Kidney glomerular epithelial cell (primary cell): ENCODE measurements around the gene VAV3.
A peak's percentile ranks its signal among the peaks of the same experiment; 100 is the strongest.
"Not testable (repeated sequence)": the region's sequence is repeated elsewhere in the genome, so short reads cannot be mapped to it uniquely, and the experiment has no call there.

ENCODE experiments used
- DNase-seq: peaks from one replicate; lab custom pipeline; 2025; lab: John Stamatoyannopoulos, UW

The VAV3 gene, protein sequence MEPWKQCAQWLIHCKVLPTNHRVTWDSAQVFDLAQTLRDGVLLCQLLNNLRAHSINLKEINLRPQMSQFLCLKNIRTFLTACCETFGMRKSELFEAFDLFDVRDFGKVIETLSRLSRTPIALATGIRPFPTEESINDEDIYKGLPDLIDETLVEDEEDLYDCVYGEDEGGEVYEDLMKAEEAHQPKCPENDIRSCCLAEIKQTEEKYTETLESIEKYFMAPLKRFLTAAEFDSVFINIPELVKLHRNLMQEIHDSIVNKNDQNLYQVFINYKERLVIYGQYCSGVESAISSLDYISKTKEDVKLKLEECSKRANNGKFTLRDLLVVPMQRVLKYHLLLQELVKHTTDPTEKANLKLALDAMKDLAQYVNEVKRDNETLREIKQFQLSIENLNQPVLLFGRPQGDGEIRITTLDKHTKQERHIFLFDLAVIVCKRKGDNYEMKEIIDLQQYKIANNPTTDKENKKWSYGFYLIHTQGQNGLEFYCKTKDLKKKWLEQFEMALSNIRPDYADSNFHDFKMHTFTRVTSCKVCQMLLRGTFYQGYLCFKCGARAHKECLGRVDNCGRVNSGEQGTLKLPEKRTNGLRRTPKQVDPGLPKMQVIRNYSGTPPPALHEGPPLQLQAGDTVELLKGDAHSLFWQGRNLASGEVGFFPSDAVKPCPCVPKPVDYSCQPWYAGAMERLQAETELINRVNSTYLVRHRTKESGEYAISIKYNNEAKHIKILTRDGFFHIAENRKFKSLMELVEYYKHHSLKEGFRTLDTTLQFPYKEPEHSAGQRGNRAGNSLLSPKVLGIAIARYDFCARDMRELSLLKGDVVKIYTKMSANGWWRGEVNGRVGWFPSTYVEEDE

DNA sequence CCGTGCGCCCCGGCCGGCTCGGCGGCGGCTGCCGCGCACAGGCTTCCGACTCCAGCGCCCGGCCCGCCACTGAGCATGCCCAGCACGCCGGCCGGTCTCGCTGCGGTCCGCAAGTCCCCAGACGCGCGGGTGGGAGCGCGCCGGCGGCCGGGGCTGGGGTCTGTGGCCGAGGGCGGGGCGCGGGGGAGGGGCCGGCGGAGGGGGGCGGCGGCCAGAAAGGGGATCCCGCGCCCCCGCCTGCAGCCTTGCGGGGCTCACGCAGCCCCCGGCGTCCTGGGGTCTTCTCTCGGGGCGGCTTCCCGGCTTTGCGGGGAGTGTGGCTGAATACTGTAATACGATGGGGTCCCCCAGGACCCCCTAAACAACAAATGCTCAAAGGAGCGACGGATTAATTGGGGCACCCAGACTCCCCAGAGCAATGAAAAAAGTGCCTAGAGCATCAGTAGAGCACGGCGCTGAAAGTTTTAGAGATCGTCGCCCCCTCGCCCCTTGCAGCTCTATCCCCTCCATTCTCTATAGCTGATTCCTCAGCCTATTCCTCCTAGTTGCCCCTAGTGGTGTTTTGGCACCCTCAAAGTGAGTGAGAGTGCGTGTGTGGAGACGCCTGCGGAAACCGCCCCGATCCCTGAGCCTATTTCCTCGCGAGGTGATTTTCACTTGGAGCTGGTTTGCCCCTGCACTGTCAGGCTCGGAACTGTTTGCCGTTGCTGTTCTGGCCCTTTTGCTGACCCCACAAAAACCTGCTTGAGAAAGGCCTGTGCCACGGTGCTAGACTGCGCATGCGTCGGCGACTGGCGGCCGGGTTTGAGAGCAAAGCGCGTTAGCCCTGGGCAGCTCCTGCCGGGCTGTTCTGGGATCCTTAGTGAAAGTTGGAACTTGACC, at the start of gene VAV3:
TSS of gene VAV3 (minus strand) at position 71 of the 882 bp plus-strand sequence. CDS start 311 bp downstream, outside the sequence.
- peak; percentile 33 for DNase-seq

DNA sequence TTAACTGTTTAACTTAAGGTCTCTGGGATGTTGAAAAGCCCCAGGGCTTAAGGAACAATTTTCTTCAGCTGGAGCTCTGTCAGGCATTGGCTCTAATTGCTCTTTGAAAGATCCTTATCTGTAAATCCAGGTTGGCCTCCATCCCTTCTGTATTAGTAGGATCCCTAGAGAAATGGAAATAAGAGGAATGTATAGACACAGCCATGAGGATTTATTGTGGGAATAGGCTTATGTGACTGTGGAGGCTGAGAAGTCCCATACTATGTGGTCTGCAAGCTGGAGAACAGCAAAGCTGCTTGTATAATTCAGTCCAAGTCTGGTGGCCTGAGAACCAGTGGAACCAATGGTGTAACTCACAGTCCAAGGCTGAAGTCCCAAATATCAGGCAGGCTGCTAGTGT, 47.6 kb upstream of the VAV3 start:
- no peak for DNase-seq

DNA sequence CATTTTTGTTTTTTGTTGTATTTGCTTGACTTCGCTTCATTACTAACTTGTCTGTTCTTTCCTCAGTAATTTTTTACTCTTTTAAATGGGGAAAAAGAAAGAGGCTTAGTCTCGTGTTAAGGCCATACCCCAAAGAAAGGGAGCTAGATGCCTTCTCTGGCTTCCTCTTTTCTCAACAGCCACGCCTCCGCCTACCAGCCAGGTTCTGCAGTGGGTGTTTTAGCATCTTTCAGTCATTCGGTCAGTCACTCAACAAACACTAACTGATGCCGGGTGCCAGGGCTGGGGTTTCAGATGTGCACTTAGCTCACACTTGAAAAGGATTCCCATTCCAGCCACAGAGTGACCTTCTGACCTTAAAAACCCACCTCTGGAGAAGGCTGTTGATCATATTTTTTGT, 46.3 kb upstream of the VAV3 start:
- no peak for DNase-seq

DNA sequence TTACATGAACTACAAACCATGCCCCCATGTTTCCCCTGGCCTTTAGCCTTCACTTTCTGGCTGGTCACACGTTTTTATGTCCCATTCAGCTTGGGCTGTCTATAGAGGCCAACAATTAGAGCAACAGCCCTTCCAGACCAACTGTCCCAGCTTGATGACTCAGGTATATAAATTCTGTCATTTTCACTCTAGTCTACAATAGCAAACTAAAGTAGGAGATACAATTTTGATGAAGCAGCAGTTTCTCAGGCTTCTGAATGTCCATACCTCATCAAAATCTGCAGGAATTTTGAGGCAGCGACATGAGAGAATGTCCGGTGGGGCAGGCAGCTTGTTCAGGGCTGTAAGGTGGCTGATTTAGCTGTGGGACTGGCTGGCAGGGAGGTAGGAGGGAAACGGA, 45.6 kb upstream of the VAV3 start:
- DNase-seq, result no peak

DNA sequence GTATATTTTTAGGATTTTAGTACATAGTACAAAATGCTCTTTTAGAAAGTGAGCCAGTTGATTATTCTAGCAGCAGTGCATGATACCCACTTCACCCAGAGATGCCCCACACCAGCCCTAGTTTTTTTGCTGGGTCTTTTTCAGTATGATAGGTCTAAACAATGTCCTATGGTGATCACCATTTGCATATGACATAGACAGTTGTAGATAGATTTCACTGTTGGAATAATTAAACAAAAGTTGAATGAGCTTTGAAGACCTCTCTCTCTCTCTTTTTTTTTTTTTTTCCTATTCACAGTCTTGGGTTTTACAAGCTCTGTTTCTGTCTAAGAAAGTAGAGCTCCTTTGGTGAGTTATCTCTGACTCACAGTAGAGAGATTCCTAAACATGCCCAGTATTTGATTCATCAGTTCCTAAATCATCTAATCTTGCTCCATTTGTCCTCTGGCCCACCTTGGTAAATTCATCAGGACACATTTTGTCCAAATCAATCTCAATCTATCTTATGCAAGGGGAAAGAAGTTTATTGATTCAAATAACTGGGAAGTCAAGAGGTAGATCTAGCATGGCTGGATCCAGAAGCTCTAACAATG, 44.7 kb upstream of the VAV3 start:
- peak; percentile 48 for DNase-seq

DNA sequence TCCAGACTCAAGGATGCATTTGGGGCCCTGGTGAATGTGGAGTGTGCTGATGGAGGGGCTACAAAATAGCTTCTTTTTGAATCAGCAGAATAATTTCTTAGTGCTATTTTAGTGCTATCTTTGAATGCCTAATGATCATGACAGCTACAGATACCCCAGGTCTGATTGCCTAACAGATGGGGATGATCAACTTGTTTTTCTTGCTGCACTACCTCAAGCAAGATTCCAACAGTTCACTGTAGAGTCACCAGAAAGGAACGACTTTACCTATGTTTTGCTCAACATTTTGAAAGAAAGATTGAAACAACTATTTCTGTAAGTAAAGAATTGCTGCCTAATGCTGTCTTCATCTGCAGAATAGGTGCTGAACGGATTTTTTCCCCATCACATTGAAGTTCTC, 42.6 kb upstream of the VAV3 start:
- no peak for DNase-seq

DNA sequence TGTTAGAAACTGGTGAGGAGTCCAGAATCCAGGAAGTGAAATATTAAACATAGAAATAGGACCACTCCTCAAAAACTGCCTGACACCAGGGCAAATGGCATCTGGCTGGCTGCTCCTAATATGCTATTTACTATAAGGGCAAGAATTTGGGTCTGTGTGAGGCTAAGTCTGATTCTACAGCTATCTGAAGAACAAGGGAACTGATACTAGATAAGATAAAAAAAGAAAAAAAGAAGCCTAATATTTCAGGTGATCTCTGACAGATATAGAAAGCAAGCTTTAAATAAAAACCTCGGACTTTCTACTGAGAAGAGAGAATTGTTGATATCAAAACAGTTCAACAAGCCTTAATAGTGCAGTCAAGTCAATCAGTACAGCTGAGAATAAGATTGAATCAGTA, 42.1 kb upstream of the VAV3 start:
- no peak for DNase-seq

DNA sequence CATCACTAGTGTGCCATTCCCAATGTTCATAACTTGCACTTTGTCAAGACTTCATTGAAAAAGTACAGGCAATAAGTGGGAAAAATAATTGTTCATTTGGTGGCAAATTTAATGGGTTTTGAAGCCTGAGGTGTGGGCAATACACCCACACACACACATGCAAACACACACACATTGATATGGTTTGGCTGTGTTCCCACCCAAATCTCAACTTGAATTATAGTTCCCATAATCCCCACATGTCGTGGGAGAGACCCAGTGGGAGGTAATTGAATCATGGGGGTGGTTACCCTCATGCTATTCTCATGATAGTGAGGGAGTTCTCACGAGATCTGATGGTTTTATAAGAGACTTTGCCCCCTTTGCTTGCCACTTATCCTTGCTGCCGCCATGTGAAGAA, 39.9 kb upstream of the VAV3 start:
- DNase-seq, result not testable (repeated sequence)

DNA sequence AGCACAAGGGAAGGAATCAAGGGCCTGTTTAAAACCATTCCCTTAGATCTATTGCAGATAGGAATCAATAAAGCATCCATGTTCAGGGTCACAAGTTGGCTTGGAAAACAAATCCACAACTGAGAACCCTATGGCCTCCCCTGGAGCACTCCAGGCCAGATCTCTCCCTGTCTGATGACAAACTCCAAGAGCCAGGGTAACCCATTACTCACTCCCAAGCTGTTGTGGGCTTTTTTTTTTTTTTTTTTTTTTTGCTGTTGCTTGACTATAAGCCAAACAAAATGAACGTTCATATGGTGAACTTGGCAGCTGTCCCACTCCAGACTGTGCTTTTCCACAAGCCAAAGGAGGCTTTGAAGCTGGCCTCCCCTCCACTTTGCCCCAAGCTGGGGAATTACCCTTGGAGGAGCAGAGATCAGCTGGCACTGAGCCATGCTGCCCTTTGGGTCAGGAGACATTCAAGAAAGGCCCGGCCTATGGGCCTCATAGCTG, 35.7 kb upstream of the VAV3 start:
- peak; percentile 84 for DNase-seq

DNA sequence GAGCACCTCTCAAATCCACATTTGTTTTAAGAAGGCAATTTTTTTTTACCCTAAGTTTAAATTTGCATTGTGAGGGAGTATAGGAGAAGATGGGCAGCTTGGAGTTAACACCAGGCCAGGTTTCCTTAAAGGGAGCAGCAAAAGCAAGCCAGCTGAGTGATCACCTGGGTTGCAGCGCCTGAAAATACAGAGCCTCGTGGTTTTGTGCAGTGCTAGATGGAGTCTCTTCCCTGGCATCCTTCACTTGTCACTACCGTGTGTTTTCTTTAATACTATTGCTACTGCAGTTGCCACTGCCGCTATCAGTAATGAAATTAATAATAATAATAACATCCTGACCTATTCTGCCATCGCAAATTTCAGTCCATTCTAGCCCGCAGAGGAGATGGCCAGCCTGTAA, 35.2 kb upstream of the VAV3 start:
- no peak for DNase-seq

DNA sequence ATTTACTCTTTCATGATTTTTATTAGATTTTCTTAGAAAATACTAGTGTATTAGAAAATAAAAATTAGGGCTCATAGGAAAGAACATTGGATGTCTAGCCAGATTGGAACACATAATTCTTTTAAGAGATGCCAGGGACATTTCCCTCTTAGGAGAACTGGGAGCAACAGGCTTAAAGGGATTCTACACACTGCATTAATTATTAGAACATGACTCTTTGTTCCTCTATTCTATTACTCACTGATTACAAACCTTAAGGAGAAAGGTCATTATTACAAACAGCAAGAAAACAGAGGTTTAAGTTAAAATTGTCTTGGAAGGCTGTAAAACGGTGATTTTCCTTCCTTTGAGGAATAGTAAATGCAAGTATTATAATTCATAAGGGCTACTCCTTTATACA, 32.9 kb upstream of the VAV3 start:
- DNase-seq, result no peak

DNA sequence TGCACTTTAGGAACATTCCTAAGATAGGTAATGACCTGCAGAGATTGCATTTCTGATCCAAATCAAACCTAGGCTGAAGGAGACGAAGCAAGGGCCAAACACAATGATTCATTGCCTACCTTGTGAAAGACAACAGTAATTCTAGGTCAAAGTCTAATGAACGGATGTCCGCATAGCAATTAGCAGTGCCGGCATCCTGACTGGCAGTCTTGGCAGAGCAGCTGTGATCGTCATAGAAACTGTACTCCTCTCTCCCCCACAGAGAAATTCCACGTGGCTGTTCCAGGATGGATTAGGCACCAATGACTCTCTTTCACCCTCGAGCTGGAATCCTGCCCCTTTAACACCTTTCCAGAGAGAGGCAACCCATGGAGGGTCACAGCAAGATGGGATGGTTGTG, 28.9 kb upstream of the VAV3 start:
- DNase-seq, result peak; percentile 37

DNA sequence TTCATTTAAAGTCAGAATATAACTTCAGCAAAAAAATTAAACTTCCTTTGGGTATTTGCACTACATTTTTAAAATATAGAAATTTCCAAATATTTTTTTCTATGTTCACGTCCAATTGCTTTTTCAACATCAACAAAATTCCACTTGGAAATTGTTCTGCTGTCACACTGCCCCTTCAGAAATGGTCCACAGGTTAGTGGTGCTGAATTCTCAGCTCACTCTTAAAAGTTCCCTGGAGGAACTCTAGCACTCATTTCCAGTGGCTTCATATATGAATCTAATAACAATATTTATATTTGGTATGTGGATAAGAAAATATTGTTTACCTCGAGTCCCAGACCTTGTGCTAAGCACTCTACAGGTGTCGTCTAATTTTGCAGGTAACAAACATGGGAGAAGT, 27.4 kb upstream of the VAV3 start:
- DNase-seq, result no peak

DNA sequence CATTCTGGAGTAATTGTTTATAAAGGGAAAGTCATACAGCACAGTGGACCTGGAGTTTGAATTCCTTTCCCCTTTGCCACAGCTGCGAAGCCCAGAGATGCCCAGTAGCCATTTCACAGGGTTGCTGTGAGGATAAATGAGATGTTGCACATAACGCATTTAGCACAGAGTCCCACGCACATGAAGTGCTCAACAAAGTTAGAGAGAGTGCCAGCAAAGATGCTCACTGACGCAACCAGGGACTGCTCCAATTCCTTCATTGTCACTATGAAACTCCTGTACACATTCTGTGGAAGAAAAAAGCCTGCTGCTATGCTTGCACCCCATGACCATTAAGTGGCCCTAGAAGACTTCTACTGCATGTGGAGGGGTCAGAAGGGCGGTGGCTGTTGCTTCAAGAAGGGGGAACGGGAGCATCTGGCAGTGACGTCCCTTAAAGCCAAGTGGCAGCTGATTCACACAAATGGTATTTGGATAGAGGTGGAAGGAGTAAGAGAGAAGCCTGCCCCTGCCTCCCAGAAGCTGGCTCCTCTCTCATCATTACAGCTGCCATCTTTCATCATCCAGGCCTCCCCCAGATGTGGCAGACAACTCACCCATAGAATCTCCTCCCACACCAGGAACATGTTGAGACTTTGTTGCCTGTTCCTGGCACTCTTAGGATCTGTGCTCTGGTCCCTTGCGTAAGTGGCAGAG, 26.5 kb upstream of the VAV3 start:
- peak; percentile 24 for DNase-seq

DNA sequence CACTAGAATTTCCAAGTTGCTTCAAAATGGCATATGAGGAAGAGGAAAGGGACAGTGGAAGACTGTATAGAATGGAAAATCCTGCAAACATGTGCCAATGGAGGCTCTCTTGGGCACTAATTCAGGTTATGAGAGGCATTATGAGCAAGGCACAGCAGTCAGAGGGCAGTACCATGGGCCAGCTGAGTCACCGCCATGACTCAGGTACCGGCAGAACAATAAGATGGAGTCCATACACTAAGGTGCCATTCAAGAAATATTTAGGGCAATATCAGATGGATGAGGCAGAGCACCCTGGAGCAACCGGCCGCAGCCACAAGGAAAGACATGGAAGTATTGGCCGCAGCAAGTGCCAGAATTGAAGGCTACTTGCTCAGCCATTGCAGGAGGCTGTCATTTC, 25.6 kb upstream of the VAV3 start:
- DNase-seq, result no peak

DNA sequence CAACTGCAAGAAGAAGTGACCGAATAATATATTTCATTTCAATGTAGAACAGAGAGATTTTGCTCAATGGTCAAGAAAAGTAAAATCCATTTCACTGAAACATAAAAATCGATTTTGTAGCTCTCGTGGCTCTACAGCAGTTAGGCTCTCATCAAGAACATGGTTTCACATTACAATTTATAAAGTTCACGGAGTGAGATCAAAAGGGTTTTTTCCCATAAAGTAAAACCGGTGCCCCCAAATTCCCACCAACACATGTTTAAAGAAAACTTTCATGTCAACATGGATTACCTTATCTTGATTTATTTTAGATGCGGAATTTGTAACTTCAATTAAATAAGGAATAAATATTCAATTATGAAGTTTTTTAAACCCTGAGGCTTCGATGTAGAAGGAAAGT, 16.3 kb upstream of the VAV3 start:
- no peak for DNase-seq

DNA sequence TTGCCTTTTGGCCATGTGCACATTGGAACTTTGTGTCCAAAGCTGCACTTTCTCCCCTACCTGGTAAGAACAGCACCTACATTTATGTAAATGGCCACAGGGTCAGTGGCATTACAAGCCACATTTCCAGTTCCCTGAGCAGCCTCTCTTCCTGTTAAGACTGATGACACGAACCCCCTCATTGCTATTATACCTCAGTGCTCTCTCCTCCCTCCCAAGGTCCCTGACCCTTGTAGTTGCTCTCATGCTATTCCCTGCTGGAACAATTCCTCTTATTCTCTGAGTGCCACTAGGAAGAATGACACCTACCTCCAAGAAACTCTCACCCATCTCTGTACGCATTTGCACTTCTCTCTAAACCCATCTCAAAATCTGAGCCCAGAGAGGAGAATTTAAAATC, 14.9 kb upstream of the VAV3 start:
- no peak for DNase-seq

DNA sequence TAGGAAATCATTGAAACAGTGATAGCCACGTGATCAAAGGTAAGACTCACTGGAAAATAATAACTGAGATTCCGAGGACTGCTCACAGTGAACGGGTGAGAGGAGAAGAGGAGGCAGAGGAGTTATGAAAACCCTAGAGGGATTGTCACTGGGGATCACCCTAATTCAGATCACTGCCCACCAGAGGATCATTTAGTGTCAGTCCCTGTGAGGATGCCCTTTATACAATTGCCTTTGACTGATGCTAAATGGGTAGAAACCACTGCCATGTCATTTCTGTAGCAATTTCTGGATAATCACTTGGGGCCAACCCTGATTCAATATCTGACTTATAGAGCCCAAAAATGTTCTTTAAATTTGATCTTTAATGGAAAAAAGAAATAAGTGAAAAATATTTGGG, 14.1 kb upstream of the VAV3 start:
- DNase-seq, result no peak

DNA sequence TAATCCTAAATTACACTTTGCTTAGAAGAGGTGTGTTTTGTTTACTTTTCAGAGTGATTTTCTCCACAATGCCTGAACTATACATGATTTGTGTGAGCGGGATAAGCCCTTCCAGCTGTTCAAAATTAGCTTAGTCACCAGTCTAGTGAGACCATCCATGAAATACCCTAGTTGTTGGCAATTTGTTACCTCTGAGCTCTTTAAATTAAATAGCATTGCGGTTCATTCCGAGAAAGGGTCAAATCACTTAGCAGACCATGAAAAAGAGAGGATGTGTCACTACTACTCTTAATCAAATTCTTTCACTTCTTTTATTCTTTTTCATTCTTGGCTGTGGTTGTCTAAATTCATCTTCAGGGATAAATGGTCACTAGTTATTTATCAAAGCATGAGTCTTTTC, 11.9 kb upstream of the VAV3 start:
- DNase-seq, result peak; percentile 15

DNA sequence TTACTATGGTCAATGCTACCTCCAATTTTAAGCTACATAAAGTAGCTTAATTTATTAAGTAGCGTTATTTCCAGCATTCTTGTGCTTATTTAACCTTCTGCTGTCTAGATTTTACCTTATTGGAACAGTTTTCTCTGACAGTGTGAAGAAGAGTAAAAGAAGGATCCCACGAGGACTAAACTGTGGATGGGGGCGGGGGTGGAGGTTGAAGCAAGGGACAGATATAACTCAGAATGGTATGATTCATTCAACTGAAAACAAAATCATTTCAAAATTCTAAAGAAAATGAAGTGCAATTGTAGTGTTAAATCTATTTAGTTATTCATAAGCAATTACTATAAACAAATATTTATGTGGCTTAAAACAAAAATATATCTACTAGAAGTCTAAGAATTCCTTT, 11.5 kb upstream of the VAV3 start:
- no peak for DNase-seq

DNA sequence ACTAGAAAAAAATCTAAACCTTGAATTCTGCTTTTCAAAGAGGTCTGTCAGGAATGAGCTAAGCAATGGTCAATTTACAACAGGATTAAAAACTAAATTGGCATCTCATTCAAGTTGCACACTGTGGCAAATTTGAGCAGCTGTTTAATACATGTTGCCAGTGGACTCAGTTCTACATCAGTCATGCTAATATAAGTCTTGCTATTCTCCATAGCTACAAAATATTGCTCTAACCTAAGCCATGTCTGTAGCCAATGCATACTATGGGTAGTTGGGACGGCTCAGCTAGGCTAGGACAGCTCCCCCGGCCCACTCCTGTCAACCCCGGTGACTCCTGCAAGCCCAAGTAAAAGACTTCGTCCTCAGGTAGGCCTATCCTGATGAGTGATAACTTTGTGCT, 10.9 kb upstream of the VAV3 start:
- DNase-seq, result no peak
